ENCODE results near the gene EPHA3.

DNA sequence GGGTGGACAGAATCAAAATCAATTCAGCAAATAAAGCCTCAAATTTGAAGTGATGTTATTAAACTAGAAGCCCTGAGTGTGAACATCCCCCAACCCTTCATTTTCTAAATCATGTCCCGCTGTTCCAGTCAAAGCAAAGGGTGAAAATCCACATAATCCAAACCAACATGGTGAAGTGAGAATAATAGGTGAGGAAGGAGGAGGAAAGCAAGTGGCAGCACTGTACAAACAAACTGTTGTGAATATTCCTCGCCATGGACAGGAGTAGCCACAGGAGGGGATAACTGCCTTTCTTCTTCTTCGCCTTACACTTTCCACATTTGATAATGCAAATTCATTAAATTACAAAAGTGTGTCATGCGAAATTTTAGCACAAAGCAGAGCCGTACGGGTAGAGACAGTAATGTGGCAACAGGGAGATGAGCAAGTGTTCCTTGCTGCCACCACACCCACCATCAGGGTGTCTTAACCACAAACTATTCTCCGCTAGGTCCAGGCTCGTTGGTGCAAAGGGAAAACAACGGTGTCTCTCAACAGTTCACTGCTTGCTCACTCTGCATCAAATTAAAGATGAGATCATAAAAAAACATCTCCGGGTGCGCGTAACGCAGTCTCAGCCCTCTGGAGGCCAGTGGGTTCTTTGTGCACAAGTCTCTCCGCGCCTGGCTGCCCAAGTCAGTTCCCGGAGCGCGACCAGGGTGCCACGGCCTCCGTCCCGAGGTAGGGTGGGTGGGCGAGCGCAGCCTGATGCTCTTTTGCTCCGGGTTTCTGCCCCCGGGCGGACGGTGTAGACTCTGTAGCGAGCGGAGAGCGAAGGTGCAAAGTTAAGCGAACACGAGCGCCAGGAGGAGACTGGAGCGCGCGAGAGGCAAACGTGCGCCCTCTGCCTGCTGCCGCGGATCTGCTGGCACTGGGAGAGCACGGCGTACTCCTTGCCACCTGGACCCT, 6.7 kb downstream of the EPHA3 start:
- TF ChIP-seq EZH2 (IDR thresholded peaks at IDR 0.05; ENCODE audit: borderline replicate concordance, low read length) = no peak
- TF ChIP-seq, protein P1, sequence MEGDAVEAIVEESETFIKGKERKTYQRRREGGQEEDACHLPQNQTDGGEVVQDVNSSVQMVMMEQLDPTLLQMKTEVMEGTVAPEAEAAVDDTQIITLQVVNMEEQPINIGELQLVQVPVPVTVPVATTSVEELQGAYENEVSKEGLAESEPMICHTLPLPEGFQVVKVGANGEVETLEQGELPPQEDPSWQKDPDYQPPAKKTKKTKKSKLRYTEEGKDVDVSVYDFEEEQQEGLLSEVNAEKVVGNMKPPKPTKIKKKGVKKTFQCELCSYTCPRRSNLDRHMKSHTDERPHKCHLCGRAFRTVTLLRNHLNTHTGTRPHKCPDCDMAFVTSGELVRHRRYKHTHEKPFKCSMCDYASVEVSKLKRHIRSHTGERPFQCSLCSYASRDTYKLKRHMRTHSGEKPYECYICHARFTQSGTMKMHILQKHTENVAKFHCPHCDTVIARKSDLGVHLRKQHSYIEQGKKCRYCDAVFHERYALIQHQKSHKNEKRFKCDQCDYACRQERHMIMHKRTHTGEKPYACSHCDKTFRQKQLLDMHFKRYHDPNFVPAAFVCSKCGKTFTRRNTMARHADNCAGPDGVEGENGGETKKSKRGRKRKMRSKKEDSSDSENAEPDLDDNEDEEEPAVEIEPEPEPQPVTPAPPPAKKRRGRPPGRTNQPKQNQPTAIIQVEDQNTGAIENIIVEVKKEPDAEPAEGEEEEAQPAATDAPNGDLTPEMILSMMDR (IDR thresholded peaks at IDR 0.05; ENCODE audit: low read length) = no peak

Data from OCI-LY1 (cell line).